Measurements from ENCODE around the gene ARPP21.

ARPP21 gene

DNA sequence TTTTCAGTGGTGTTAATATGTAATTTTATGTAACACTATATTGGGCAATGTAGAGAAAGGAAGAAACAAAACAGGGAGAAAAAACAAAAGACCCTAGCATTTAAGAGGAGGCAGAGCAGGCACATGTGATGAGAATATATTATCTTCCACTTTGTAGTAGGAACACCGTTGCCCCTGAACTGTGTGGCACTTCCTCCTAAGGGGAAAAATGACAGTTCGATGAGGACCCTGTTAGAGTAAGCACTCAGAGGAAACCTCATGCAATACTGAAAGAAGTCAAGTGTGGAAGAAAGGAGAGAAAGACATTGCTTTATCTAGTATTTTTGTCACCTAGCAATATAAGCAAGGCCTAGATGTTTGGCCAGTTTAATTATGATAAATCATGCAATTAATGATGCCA is 32.2 kb downstream of the ARPP21 start:
- Mint-ChIP-seq H3K4me3 (no peak overlapping the region), H3K9me3 (no peaks in the 10 kb centered on the region), H3K27ac (no peak overlapping the region)

DNA sequence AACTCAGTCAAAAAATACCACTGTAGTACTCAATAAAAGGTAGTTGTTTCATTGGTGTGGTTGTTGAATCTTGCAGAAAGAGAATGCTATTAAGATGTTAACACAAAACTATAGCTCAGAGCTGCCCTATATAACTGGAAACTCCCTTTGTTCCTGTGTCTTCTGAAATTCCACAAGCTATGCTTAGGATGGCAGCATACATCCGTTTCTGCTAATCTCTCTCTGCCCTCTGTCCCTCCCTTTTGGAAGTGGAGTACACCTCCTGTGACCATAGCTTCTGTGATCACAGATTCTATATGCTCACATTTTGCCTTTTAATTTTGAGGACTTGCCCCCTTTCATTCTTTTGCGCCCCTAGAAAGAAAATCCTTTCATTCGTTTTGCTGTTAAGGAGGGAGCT is 33.7 kb downstream of the ARPP21 start:
- H3K4me3 Mint-ChIP-seq, result no peak overlapping the region
- no peak overlapping the region for H3K27ac Mint-ChIP-seq
- TF ChIP-seq CTCF (IDR thresholded peaks at IDR 0.05; ENCODE audit: unreplicated experiment in 3 of 3), result no peak
- no peaks in the 10 kb centered on the region for H3K36me3 Mint-ChIP-seq (ENCODE audit: low read depth)
- H3K9me3 Mint-ChIP-seq, result no peaks in the 10 kb centered on the region
- peaks cover 62% of the 10 kb centered on the region for H3K4me1 Mint-ChIP-seq
- H3K27me3 Mint-ChIP-seq (ENCODE audit: low read depth), result no peaks in the 10 kb centered on the region

More for the DNA sequence above, 32.2 kb downstream of the ARPP21 start:
- peaks cover 55% of the 10 kb centered on the region for H3K4me1 Mint-ChIP-seq
- no peaks in the 10 kb centered on the region for H3K36me3 Mint-ChIP-seq (ENCODE audit: low read depth)
- no peak for TF ChIP-seq CTCF (IDR thresholded peaks at IDR 0.05; ENCODE audit: unreplicated experiment in 3 of 3)
- no peaks in the 10 kb centered on the region for H3K27me3 Mint-ChIP-seq (ENCODE audit: low read depth)

DNA sequence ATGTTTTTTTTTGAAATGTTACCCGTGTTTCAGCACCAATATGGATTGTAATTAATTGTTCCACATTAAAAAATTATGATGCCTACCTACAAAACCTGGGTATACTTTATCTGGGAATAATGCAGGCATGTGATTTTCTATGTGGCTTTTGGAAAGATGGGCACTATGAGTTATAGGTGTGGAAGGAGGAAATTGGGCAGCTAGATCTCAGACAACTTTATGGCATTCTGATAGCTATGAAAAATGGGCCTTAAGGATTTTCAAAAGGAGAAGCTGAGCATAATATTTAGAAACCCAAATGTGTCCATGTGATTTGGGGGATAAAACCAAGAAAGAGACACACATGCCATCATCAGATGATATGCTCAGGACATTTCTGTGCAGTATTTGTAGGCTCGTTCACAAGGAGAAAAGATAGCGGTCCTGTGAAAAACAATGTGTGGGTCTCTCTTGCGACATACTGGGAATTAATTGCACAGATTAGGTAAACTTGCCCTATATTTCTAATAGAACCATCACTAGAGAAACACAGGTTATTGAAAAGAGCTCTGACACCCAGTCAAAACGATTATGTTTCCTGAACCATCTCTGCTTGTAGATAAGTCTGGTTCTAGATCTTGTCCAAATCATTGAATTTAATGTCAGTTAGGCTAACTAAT is 35.3 kb downstream of the ARPP21 start:
- H3K4me3 Mint-ChIP-seq, result no peak overlapping the region
- H3K27me3 Mint-ChIP-seq (ENCODE audit: low read depth), result no peaks in the 10 kb centered on the region
- TF ChIP-seq CTCF (IDR thresholded peaks at IDR 0.05; ENCODE audit: unreplicated experiment in 3 of 3), result no peak
- H3K27ac Mint-ChIP-seq, result no peak overlapping the region
- no peaks in the 10 kb centered on the region for H3K36me3 Mint-ChIP-seq (ENCODE audit: low read depth)
- H3K4me1 Mint-ChIP-seq, result peaks cover 54% of the 10 kb centered on the region
- no peaks in the 10 kb centered on the region for H3K9me3 Mint-ChIP-seq

- Mint-ChIP-seq H3K27ac (peak overlapping the region in 1 of 3 experiments; percentile 8), H3K27me3 (ENCODE audit: low read depth) (no peaks in the 10 kb centered on the region), H3K36me3 (ENCODE audit: low read depth) (no peaks in the 10 kb centered on the region), H3K4me1 (peaks cover 52% of the 10 kb centered on the region), H3K4me3 (no peak overlapping the region), H3K9me3 (no peaks in the 10 kb centered on the region)
- no peak for TF ChIP-seq CTCF (IDR thresholded peaks at IDR 0.05; ENCODE audit: unreplicated experiment in 3 of 3)
Measured at GRCh38 chr3:35675206-35675605, 35.9 kb downstream of the ARPP21 start.

DNA sequence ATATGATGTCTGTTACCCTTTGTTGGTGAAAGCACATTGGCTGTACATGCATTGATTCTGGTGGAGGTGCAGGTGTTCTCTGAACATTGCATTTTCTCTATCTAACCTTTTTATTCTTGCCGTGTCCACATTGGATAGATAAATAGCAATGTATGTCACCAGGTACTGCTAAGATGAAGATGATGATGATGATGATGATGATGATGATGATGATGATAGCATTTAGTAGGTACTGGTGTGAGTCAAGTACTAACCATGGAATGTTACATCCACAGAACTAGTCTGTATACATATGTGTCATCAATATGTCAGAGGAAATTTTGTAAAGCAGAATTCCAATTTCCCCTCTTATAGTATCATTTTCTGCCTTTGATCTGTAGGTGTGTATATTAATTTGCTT is 36.3 kb downstream of the ARPP21 start:
- peak overlapping the region in 1 of 3 experiments; percentile 8 for H3K27ac Mint-ChIP-seq
- no peak for TF ChIP-seq CTCF (IDR thresholded peaks at IDR 0.05; ENCODE audit: unreplicated experiment in 3 of 3)
- H3K4me1 Mint-ChIP-seq, result peaks cover 49% of the 10 kb centered on the region
- no peaks in the 10 kb centered on the region for H3K27me3 Mint-ChIP-seq (ENCODE audit: low read depth)
- H3K36me3 Mint-ChIP-seq (ENCODE audit: low read depth), result no peaks in the 10 kb centered on the region
- no peaks in the 10 kb centered on the region for H3K9me3 Mint-ChIP-seq
- no peak overlapping the region for H3K4me3 Mint-ChIP-seq

DNA sequence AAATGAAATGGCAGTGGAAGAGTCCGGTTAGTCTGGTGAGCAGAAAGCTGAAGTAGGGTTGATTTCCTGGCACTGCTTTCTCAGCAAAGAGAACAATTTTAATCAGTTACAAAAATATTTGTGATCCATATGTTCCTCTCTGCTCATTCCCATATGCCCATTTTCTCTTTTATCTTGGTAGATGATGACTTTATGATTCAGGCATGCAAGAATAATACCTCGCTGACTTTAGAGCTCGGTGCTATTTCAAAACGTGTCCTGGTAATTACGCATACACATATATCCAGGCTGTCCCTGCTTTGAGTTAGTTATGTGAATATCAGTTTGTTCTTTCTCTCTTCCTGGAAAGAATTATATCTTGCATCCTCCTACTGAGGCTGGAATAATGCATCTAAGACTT is 38.5 kb downstream of the ARPP21 start:
- Mint-ChIP-seq H3K4me3 (peak overlapping the region in 1 of 3 experiments; percentile 44), H3K27me3 (ENCODE audit: low read depth) (no peaks in the 10 kb centered on the region), H3K36me3 (ENCODE audit: low read depth) (no peaks in the 10 kb centered on the region), H3K9me3 (no peaks in the 10 kb centered on the region), H3K4me1 (peaks cover 40% of the 10 kb centered on the region), H3K27ac (peak overlapping the region in 2 of 3 experiments; percentile 46 to 61)
- no peak for TF ChIP-seq CTCF (IDR thresholded peaks at IDR 0.05; ENCODE audit: unreplicated experiment in 3 of 3)
